Measurements from ENCODE around the gene FXYD7. TPM values are rescaled to one million over a fixed set of nuclear protein-coding genes. Genes with fewer than 3 reads are reported as not detected.

Gene FXYD7
- total RNA-seq, result 0.71 TPM
- polyA plus RNA-seq (ENCODE audit: insufficient read depth in 1 of 8, insufficient read length in 8 of 8, low replicate concordance in 1 of 8), result 1 to 10 TPM in 2 of 8 donors, under 1 TPM in 6; 0.38 to 1.4 (median 0.63) TPM
- long read RNA-seq, donor 1, result 0 reads
- long read RNA-seq, donor 2, result 0 reads
- long read RNA-seq, donor 3, result 0 reads
- long read RNA-seq, donor 4, result 0 reads
- long read RNA-seq, donor 5, result 0 reads
- long read RNA-seq, donor 6, result 0 reads
- long read RNA-seq, donor 7, partial matches to known transcripts, result 0 of 1 reads
- long read RNA-seq, donor 7, other reads (novel, unspliced or antisense), result 0 of 1 reads
- long read RNA-seq, donor 8, result 0 reads
- long read RNA-seq, donor 9, result 0 reads
- long read RNA-seq, donor 10, result 0 reads
- long read RNA-seq, donor 11, result 0 reads

GRCh38 chr19:35143231-35143715 lies at the start of gene FXYD7:
TSS of gene FXYD7 (plus strand) at chr19:35143255. CDS start at chr19:35143334, 79 bp downstream.
- Histone ChIP-seq H3K4me3 (ENCODE audit: low read length) (no peak within 1 kb of the TSS), H3K9me3 (replicated peaks; ENCODE audit: control insufficient read depth, low read depth, low read length) (no peaks in the 10 kb centered on the region), H3K4me1 (ENCODE audit: control insufficient read depth, insufficient read depth, low read length) (peaks cover 45% of the 10 kb centered on the region), H3K27me3 (ENCODE audit: control insufficient read depth, insufficient read depth, low read length) (peaks cover 29% of the 10 kb centered on the region), H3K27ac (ENCODE audit: low read length) (no peak within 1 kb of the TSS), H3K36me3 (ENCODE audit: control insufficient read depth, insufficient read depth, low read length) (peaks cover 5% of the 10 kb centered on the region)
- peak; percentile 25 for DNase-seq
- 7% methylated on average over 16 of the region's 31 CpGs for WGBS (ENCODE audit: insufficient coverage)

GRCh38 chr19:35093430-35093829 lies 49.6 kb upstream of the FXYD7 start:
- Histone ChIP-seq H3K4me3 (ENCODE audit: low read length) (no peak overlapping the region), H3K36me3 (ENCODE audit: control insufficient read depth, insufficient read depth, low read length) (no peaks in the 10 kb centered on the region), H3K27ac (ENCODE audit: low read length) (no peak overlapping the region), H3K4me1 (ENCODE audit: control insufficient read depth, insufficient read depth, low read length) (peaks cover 9% of the 10 kb centered on the region), H3K9me3 (replicated peaks; ENCODE audit: control insufficient read depth, low read depth, low read length) (no peaks in the 10 kb centered on the region), H3K27me3 (ENCODE audit: control insufficient read depth, insufficient read depth, low read length) (peaks cover 8% of the 10 kb centered on the region)
- DNase-seq, result no peak
- WGBS (ENCODE audit: insufficient coverage), result 93% methylated on average over 5 of the region's 5 CpGs

GRCh38 chr19:35093941-35094647 lies 49.0 kb upstream of the FXYD7 start:
- DNase-seq, result no peak
- Histone ChIP-seq H3K36me3 (ENCODE audit: control insufficient read depth, insufficient read depth, low read length) (no peaks in the 10 kb centered on the region), H3K27me3 (ENCODE audit: control insufficient read depth, insufficient read depth, low read length) (peaks cover 8% of the 10 kb centered on the region), H3K27ac (ENCODE audit: low read length) (no peak overlapping the region), H3K4me3 (ENCODE audit: low read length) (no peak overlapping the region), H3K9me3 (replicated peaks; ENCODE audit: control insufficient read depth, low read depth, low read length) (no peaks in the 10 kb centered on the region), H3K4me1 (ENCODE audit: control insufficient read depth, insufficient read depth, low read length) (peaks cover 9% of the 10 kb centered on the region)
- 83% methylated on average over 11 of the region's 11 CpGs for WGBS (ENCODE audit: insufficient coverage)

- no peaks in the 10 kb centered on the region for H3K9me3 ChIP-seq (replicated peaks; ENCODE audit: control insufficient read depth, low read depth, low read length)
- no peak for DNase-seq
- H3K27ac ChIP-seq (ENCODE audit: low read length), result no peak overlapping the region
- no peaks in the 10 kb centered on the region for H3K36me3 ChIP-seq (ENCODE audit: control insufficient read depth, insufficient read depth, low read length)
- H3K4me1 ChIP-seq (ENCODE audit: control insufficient read depth, insufficient read depth, low read length), result peaks cover 9% of the 10 kb centered on the region
- 75% methylated on average over 1 of the region's 4 CpGs for WGBS (ENCODE audit: insufficient coverage)
- no peak overlapping the region for H3K4me3 ChIP-seq (ENCODE audit: low read length)
- peaks cover 8% of the 10 kb centered on the region for H3K27me3 ChIP-seq (ENCODE audit: control insufficient read depth, insufficient read depth, low read length)
These were observed 48.4 kb upstream of the FXYD7 start for GRCh38 chr19:35094656-35095055.

- Histone ChIP-seq H3K4me3 (ENCODE audit: low read length) (no peak overlapping the region), H3K9me3 (replicated peaks; ENCODE audit: control insufficient read depth, low read depth, low read length) (no peaks in the 10 kb centered on the region), H3K36me3 (ENCODE audit: control insufficient read depth, insufficient read depth, low read length) (no peaks in the 10 kb centered on the region), H3K27me3 (ENCODE audit: control insufficient read depth, insufficient read depth, low read length) (peaks cover 3% of the 10 kb centered on the region), H3K27ac (ENCODE audit: low read length) (no peak overlapping the region), H3K4me1 (ENCODE audit: control insufficient read depth, insufficient read depth, low read length) (peaks cover 6% of the 10 kb centered on the region)
- WGBS (ENCODE audit: insufficient coverage), result 52% methylated on average over 8 of the region's 8 CpGs
- DNase-seq, result no peak
These were observed 47.2 kb upstream of the FXYD7 start for GRCh38 chr19:35095667-35096368.

- no peak overlapping the region for H3K27ac ChIP-seq (ENCODE audit: low read length)
- 70% methylated on average over 27 of the region's 29 CpGs for WGBS (ENCODE audit: insufficient coverage)
- H3K27me3 ChIP-seq (ENCODE audit: control insufficient read depth, insufficient read depth, low read length), result no peaks in the 10 kb centered on the region
- H3K36me3 ChIP-seq (ENCODE audit: control insufficient read depth, insufficient read depth, low read length), result no peaks in the 10 kb centered on the region
- no peaks in the 10 kb centered on the region for H3K9me3 ChIP-seq (replicated peaks; ENCODE audit: control insufficient read depth, low read depth, low read length)
- H3K4me1 ChIP-seq (ENCODE audit: control insufficient read depth, insufficient read depth, low read length), result peaks cover 3% of the 10 kb centered on the region
- no peak for DNase-seq
- no peak overlapping the region for H3K4me3 ChIP-seq (ENCODE audit: low read length)
These were observed 44.5 kb upstream of the FXYD7 start for GRCh38 chr19:35098413-35099049.

- WGBS (ENCODE audit: insufficient coverage), result 91% methylated on average over 15 of the region's 21 CpGs
- Histone ChIP-seq H3K9me3 (replicated peaks; ENCODE audit: control insufficient read depth, low read depth, low read length) (no peaks in the 10 kb centered on the region), H3K4me1 (ENCODE audit: control insufficient read depth, insufficient read depth, low read length) (peaks cover 3% of the 10 kb centered on the region), H3K27ac (ENCODE audit: low read length) (no peak overlapping the region), H3K36me3 (ENCODE audit: control insufficient read depth, insufficient read depth, low read length) (no peaks in the 10 kb centered on the region), H3K27me3 (ENCODE audit: control insufficient read depth, insufficient read depth, low read length) (no peaks in the 10 kb centered on the region), H3K4me3 (ENCODE audit: low read length) (no peak overlapping the region)
- DNase-seq, result no peak
These were observed 43.7 kb upstream of the FXYD7 start for GRCh38 chr19:35099155-35099896.

GRCh38 chr19:35099897-35100275 lies 43.2 kb upstream of the FXYD7 start:
- H3K9me3 ChIP-seq (replicated peaks; ENCODE audit: control insufficient read depth, low read depth, low read length), result no peaks in the 10 kb centered on the region
- WGBS (ENCODE audit: insufficient coverage), result 79% methylated on average over 12 of the region's 13 CpGs

More at GRCh38 chr19:35099897-35100275, 43.2 kb upstream of the FXYD7 start:
- H3K4me3 ChIP-seq (ENCODE audit: low read length), result no peak overlapping the region
- H3K36me3 ChIP-seq (ENCODE audit: control insufficient read depth, insufficient read depth, low read length), result no peaks in the 10 kb centered on the region
- no peak for DNase-seq
- H3K27ac ChIP-seq (ENCODE audit: low read length), result no peak overlapping the region
- H3K27me3 ChIP-seq (ENCODE audit: control insufficient read depth, insufficient read depth, low read length), result peaks cover 1% of the 10 kb centered on the region
- H3K4me1 ChIP-seq (ENCODE audit: control insufficient read depth, insufficient read depth, low read length), result peaks cover 3% of the 10 kb centered on the region

Measured in muscle of leg (tissue), 16 donors.